ENCODE measurements around the gene A1CF.
"Not testable (repeated sequence)": the region's sequence is repeated elsewhere in the genome, so short reads cannot be mapped to it uniquely, and the experiment has no call there.

Gene A1CF

DNA sequence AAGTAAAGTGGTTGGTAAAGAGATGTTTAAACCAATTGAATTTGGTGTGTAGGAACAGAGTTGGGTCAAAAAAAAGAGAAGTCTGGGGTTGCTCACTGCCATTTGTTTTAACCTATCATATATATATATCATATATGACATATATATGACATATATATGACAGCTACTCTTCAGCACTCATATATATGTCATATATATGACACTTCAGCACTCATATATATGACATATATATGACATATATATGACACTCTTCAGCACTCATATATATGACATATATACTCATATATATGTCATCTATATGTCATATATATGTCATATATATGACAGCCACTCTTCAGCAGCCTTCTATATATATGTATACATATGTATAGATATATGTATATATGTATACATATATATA, 8.9 kb upstream of the A1CF start:
- in situ Hi-C loops (cut with MboI; ENCODE audit: low sequenced_read_pairs) = no loop called here
- H3K27me3 ChIP-seq (ENCODE audit: low read depth) = peaks cover 14% of the 10 kb centered on the region
- no peak for DNase-seq (ENCODE audit: low spot score in 2 of 2)

DNA sequence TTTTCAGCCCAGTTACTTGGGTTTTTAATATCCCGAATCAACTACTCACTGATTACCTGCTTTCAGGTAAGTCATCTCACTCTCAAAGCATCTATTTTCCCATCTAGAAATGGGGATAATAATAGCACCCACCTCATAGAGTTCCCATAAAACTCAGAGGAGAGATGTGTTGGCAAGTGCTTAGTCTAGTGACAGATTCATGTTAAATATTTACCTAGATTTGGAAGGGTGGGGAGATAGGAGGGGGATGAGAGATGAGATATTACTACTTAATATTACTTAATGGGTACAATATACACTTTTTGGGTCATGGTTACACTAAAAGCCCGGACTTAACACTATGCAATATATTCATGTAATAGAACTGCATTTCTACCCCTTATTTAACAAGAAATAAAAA, 7.0 kb upstream of the A1CF start:
- Histone ChIP-seq H3K27me3 (ENCODE audit: low read depth) (peaks cover 12% of the 10 kb centered on the region), H3K4me3 (no peak overlapping the region), H3K4me1 (no peaks in the 10 kb centered on the region), H3K9me3 (no peaks in the 10 kb centered on the region), H3K36me3 (replicated peaks) (no peaks in the 10 kb centered on the region)
- DNase-seq (ENCODE audit: low spot score in 2 of 2) = no peak
- in situ Hi-C loops (cut with MboI; ENCODE audit: low sequenced_read_pairs) = no loop called here

More for the DNA sequence above, 8.9 kb upstream of the A1CF start:
- no peak overlapping the region for H3K4me3 ChIP-seq
- H3K9me3 ChIP-seq = no peaks in the 10 kb centered on the region
- H3K4me1 ChIP-seq = no peaks in the 10 kb centered on the region
- H3K36me3 ChIP-seq (replicated peaks) = no peaks in the 10 kb centered on the region

DNA sequence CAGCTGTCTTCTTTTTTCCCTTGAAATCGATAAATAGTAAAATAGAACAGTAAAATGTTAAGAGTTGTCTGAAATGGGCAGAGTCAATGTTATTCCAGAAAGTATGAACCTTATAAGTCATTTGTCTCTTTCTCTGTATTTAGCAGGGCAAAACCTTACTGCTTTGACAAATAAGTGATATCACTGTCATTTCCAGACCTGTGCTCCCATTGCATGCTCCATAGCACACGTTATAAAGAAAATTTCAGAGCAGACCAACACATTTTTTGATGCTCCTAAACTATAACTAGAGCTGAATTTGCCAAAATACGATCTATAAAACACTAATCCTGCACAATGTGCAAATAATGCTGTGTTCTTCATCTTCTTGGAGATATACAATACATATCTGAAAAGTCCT, 1.1 kb downstream of the A1CF start:
- Histone ChIP-seq H3K27me3 (ENCODE audit: low read depth) (peaks cover 7% of the 10 kb centered on the region), H3K4me3 (no peak overlapping the region), H3K4me1 (no peaks in the 10 kb centered on the region), H3K9me3 (no peaks in the 10 kb centered on the region), H3K36me3 (replicated peaks) (no peaks in the 10 kb centered on the region)
- no peak for DNase-seq (ENCODE audit: low spot score in 2 of 2)
- in situ Hi-C loops (cut with MboI; ENCODE audit: low sequenced_read_pairs) = no loop called here

DNA sequence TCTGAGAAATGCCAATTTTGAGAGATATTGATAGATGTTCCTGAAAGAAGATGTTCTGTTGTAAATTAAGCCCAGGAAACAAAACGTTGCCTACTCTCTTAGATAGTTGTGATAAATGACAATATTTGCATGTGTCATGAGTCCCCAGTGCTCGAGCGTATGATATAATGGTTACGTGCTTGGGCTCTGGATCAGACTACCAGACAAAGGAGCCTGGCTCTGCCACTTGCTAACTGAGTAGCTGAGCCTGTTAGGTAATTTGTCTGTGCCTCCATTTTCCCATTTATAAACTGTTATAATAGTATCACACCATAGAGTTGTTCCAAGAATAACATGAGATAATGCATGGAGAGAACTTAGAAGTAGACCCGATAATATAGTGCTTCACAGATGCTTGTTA, 1.8 kb downstream of the A1CF start:
- Histone ChIP-seq H3K9me3 (no peaks in the 10 kb centered on the region), H3K36me3 (replicated peaks) (no peaks in the 10 kb centered on the region), H3K4me1 (no peaks in the 10 kb centered on the region), H3K4me3 (no peak overlapping the region), H3K27me3 (ENCODE audit: low read depth) (peaks cover 7% of the 10 kb centered on the region)
- no peak for DNase-seq (ENCODE audit: low spot score in 2 of 2)
- in situ Hi-C loops (cut with MboI; ENCODE audit: low sequenced_read_pairs) = no loop called here

DNA sequence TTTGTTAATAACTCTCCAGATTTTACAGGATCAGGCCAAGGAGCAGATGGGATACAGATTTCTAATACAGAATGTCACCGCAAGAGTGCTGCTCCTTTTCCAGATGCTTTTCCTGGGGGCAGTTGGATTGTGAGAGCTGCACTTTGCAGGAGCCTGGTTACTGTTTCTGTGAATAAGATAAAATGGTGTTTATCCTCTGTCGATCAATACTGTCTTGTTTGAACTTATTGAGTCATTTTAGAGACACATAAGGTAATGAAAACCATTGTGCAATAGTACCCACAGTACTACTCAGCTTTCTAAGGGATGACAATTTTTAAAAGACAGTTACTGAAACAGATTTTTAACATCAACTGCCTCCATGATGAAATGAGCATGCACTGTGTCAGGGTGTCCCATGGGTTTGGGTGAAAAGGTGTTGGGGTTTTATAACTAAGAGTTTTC, 2.9 kb downstream of the A1CF start:
- DNase-seq (ENCODE audit: low spot score in 2 of 2) = no peak
- no peaks in the 10 kb centered on the region for H3K36me3 ChIP-seq (replicated peaks)
- no peaks in the 10 kb centered on the region for H3K4me1 ChIP-seq
- H3K27me3 ChIP-seq (ENCODE audit: low read depth) = peaks cover 10% of the 10 kb centered on the region
- H3K9me3 ChIP-seq = no peaks in the 10 kb centered on the region
- H3K4me3 ChIP-seq = no peak overlapping the region
- in situ Hi-C loops (cut with MboI; ENCODE audit: low sequenced_read_pairs) = no loop called here

DNA sequence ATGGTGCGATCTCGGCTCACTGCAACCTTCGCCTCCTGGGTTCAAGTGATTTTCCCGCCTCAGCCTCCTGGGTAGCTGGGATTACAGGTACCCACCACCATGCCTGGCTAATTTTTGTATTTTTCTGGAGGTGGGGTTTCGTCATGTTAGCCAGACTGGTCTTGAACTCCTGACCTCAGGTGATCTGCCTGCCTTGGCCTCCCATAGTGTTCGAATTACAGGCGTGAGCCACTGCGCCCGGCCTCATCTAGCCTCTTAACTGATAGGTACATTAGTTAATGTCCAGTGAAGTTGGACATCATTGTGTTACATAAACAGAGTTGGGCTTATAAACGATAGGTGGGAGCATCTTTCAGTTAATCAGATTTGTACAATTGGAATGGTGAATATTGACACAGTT, 4.4 kb downstream of the A1CF start:
- H3K4me1 ChIP-seq; H3K9me3 ChIP-seq; H3K36me3 ChIP-seq (replicated peaks); H3K4me3 ChIP-seq; in situ Hi-C loops (cut with MboI; ENCODE audit: low sequenced_read_pairs); DNase-seq (ENCODE audit: low spot score in 2 of 2): not testable (repeated sequence)
- H3K27me3 ChIP-seq (ENCODE audit: low read depth) = peaks cover 10% of the 10 kb centered on the region

DNA sequence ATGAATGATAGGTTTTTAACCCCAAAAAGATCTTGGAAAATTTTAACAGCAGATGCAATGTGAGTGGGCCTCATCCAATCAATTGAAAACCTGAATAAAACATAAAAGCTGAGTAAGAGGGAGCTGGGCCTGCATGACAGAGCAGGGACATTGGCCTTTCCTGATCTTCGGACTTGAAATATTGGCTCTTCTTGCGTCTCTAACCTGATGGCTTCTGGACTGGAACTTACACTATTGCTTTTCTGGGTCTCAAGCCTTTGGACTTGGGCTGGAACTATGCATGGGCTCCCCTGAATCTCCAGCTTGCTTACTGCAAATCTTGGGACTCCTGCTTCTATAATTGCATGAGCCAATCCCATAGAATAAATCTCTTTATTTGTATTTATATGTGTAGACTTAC, 9.0 kb downstream of the A1CF start:
- no peaks in the 10 kb centered on the region for H3K9me3 ChIP-seq
- DNase-seq (ENCODE audit: low spot score in 2 of 2) = no peak
- no peaks in the 10 kb centered on the region for H3K36me3 ChIP-seq (replicated peaks)
- in situ Hi-C loops (cut with MboI; ENCODE audit: low sequenced_read_pairs) = no loop called here
- H3K4me3 ChIP-seq = no peak overlapping the region
- peaks cover 11% of the 10 kb centered on the region for H3K27me3 ChIP-seq (ENCODE audit: low read depth)
- no peaks in the 10 kb centered on the region for H3K4me1 ChIP-seq

DNA sequence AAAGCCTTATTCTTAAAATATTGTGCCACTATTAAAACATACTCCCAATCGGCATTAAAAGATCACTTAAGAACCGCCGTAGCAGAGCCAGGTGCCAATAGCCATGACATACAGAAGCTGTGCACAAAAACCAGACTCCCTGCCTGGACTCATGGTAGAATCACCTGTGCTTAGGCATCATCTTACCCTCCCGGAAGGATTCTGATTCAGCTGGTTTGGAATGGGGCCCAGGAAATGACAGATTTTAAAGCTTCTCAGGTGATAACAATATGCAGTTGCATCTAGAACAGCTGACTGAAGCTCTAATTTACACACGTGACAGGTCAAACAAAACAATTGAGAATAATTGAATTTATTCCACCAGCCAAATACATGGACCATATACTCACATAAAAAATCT, 10.7 kb downstream of the A1CF start:
- no peak for DNase-seq (ENCODE audit: low spot score in 2 of 2)
- no peaks in the 10 kb centered on the region for H3K36me3 ChIP-seq (replicated peaks)
- H3K4me1 ChIP-seq = no peaks in the 10 kb centered on the region
- no peak overlapping the region for H3K4me3 ChIP-seq
- no peaks in the 10 kb centered on the region for H3K9me3 ChIP-seq
- H3K27me3 ChIP-seq (ENCODE audit: low read depth) = peaks cover 10% of the 10 kb centered on the region
- in situ Hi-C loops (cut with MboI; ENCODE audit: low sequenced_read_pairs) = no loop called here

DNA sequence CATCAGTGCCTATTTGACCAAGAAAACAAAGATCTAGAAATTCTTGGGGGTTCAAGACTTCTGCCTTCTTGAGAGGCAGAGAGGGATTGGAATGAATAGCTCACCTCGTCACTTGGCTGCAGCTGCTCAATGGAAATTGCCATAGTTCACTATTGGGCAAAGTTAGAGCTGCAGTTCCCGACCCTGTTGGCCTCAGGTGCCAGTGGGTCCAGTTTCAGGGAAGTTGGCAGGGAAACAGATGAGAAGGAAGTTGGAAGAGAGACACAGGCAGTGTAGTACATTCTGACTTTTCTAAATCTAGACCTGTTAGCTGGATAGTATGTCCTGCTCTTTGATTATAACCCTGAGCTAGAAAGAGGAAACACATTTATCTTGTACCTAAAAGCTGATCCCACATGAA, 19.1 kb downstream of the A1CF start:
- Histone ChIP-seq H3K36me3 (replicated peaks) (no peaks in the 10 kb centered on the region), H3K27me3 (ENCODE audit: low read depth) (peaks cover 5% of the 10 kb centered on the region), H3K4me1 (no peaks in the 10 kb centered on the region), H3K4me3 (no peak overlapping the region), H3K9me3 (no peaks in the 10 kb centered on the region)
- DNase-seq (ENCODE audit: low spot score in 2 of 2) = no peak
- in situ Hi-C loops (cut with MboI; ENCODE audit: low sequenced_read_pairs) = no loop called here

DNA sequence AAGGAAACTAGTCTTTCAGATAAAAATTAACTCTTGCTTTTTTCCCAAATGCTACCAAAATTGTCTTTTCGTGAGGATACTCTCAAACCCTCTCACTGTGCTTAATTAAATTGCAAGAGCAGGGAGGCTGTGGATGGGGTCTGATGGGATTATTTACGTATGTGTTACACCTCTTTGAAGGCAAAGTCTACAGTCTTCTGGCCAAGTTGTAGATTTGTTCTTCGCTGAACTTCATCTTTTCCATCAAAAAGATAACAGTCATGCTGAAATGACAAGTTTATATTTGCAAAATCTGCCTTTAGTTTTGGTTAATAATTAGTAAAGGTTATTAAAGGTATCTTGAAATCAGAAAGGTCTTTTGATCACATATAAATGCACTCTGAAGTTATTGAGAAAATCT, 22.7 kb downstream of the A1CF start:
- Histone ChIP-seq H3K4me3 (no peak overlapping the region), H3K9me3 (no peaks in the 10 kb centered on the region), H3K36me3 (replicated peaks) (no peaks in the 10 kb centered on the region), H3K27me3 (ENCODE audit: low read depth) (peaks cover 11% of the 10 kb centered on the region), H3K4me1 (no peaks in the 10 kb centered on the region)
- DNase-seq (ENCODE audit: low spot score in 2 of 2) = no peak
- in situ Hi-C loops (cut with MboI; ENCODE audit: low sequenced_read_pairs) = no loop called here

DNA sequence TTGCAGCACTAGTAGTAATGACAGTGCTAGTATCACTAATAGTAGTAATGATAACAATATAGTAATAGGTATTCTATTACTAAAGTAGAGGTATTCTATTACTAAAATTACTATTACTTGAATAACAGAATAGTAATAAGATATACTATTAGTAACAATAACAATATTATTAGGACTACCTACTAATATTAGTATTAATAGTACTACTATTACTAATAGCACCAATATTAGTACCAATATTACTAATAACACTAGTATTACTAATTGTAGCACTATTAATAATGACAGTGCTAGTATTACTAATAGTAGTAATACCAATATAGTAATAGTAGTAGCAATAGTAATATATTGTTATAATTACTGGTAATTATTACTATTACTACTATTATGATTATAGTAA, 24.1 kb downstream of the A1CF start:
- in situ Hi-C loops (cut with MboI; ENCODE audit: low sequenced_read_pairs) = no loop called here
- no peak overlapping the region for H3K4me3 ChIP-seq
- H3K27me3 ChIP-seq (ENCODE audit: low read depth) = peaks cover 9% of the 10 kb centered on the region
- H3K4me1 ChIP-seq = no peaks in the 10 kb centered on the region
- no peaks in the 10 kb centered on the region for H3K36me3 ChIP-seq (replicated peaks)
- H3K9me3 ChIP-seq = no peaks in the 10 kb centered on the region
- no peak for DNase-seq (ENCODE audit: low spot score in 2 of 2)

DNA sequence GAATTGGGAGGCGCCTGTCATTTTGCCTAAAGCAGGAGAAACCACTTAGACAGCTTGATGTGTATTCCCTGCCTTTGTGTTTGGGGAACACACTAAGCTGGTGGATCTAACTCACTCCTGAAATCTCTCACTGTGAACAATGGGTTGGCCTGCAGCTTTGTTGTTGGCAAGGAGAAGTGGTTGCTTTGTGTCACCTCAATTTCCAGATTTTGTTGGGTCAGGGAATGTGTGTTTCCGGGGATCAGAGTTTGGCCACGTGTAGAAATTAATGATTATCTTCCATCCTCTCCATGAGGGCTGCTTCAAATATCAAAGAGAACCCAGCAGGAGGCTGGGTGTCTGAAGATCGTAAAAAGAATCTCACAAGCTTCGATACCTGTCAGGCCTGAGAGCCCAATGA, 27.8 kb downstream of the A1CF start:
- in situ Hi-C loops (cut with MboI; ENCODE audit: low sequenced_read_pairs) = no loop called here
- no peak overlapping the region for H3K4me3 ChIP-seq
- H3K27me3 ChIP-seq (ENCODE audit: low read depth) = peaks cover 9% of the 10 kb centered on the region
- H3K36me3 ChIP-seq (replicated peaks) = no peaks in the 10 kb centered on the region
- H3K4me1 ChIP-seq = no peaks in the 10 kb centered on the region
- H3K9me3 ChIP-seq = no peaks in the 10 kb centered on the region
- no peak for DNase-seq (ENCODE audit: low spot score in 2 of 2)

DNA sequence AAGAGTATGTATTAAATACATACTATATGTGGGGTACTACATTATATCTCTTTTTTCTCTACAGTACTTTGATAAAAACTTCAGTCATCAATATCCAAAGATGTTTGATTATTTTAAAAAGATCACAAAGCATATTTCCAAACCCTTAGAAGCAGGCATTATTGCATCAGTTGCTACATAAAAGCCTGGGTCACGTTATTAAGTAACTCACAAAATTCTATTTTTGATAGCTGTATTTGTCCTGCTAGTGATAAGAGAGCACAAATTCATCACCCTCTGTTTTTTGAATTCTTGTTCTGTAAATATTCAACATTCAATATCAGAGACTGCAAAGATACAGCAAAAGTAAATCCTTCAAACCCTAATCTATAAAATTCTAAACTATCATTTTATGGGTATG, 30.0 kb downstream of the A1CF start:
- Histone ChIP-seq H3K9me3 (no peaks in the 10 kb centered on the region), H3K4me3 (no peak overlapping the region), H3K4me1 (peaks cover 9% of the 10 kb centered on the region), H3K36me3 (replicated peaks) (no peaks in the 10 kb centered on the region), H3K27me3 (ENCODE audit: low read depth) (peaks cover 9% of the 10 kb centered on the region)
- no peak for DNase-seq (ENCODE audit: low spot score in 2 of 2)
- in situ Hi-C loops (cut with MboI; ENCODE audit: low sequenced_read_pairs) = no loop called here

DNA sequence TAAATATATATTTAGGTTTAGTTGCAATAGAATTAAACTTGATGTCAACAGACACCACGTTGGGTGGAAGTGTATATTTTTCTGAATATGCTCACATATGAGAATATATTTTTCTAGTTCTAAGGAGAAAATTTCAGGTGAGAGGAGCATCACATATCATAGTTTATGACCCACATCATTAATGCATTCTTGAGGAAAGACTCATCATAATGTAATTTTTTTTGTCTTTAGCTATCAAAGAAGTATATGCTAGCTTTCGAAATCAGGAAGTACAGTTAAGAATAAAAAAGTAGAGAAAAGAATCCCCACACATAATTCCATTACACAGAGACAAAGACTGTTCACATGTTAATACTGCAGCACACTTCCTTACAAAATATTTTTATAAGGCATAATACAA, 30.4 kb downstream of the A1CF start:
- Histone ChIP-seq H3K4me1 (peaks cover 13% of the 10 kb centered on the region), H3K27me3 (ENCODE audit: low read depth) (peaks cover 9% of the 10 kb centered on the region), H3K9me3 (no peaks in the 10 kb centered on the region), H3K4me3 (no peak overlapping the region), H3K36me3 (replicated peaks) (no peaks in the 10 kb centered on the region)
- no peak for DNase-seq (ENCODE audit: low spot score in 2 of 2)
- in situ Hi-C loops (cut with MboI; ENCODE audit: low sequenced_read_pairs) = no loop called here

DNA sequence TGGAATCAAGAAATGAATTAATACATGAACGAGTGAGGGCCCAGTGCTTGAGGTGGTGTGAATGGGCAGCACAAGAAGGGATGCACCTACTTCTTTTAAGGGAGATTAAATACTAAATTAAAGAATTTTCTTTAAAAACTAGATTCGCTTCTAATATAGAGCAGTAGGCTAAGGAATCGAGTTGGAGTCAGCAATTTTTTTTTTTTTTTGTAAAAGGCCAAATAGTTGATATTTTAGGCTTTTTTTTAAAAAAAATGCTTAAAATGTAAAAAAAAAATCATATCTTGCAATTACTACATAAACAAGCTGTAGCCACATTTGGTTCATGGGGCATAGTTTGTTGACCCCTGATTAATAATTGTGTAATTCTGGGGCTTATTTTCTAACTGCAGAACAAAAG, 31.9 kb downstream of the A1CF start:
- H3K4me1 ChIP-seq = peaks cover 14% of the 10 kb centered on the region
- no peak overlapping the region for H3K4me3 ChIP-seq
- in situ Hi-C loops (cut with MboI; ENCODE audit: low sequenced_read_pairs) = no loop called here
- no peak for DNase-seq (ENCODE audit: low spot score in 2 of 2)
- no peaks in the 10 kb centered on the region for H3K36me3 ChIP-seq (replicated peaks)
- peaks cover 3% of the 10 kb centered on the region; the same call in 1 of the 2 replicates for H3K27me3 ChIP-seq (ENCODE audit: low read depth)
- no peaks in the 10 kb centered on the region for H3K9me3 ChIP-seq
